Measurements from ENCODE around the gene ITGB3BP.
A peak's percentile ranks its signal among the peaks of the same experiment; 100 is the strongest.

ITGB3BP gene

DNA sequence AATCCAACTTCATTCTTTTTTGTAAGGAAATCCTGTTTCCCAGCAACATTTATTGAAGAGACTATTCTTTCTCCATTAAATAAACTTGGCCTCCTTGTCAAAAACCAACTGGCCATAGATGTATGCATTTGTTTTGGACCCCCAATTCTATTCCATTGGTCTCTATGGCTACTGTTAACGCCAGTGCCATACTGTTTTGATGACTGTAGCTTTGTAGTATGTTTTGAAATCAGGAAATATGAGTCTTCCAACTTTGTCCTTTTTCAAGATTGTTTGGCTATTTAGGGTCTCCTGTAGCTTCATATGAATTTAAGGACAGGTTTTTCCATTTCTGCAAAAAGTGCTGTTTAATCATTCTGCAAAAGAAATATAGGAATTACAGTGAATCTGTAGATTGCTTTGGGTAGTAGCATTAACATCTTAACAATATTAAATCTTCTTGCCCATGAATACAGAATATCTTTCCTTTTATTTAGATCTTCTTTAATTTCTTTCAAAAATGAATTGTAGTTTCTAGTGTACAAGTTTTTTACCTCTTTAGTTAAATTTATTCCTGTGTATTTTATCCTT, 61.3 kb downstream of the ITGB3BP start:
- Histone ChIP-seq H3K4me3 (ENCODE audit: low read length, poor library complexity, severe bottlenecking) (no peak overlapping the region), H2AFZ (ENCODE audit: low read length) (no peak overlapping the region), H3K79me2 (ENCODE audit: insufficient read depth, low read length) (no peaks in the 10 kb centered on the region), H3K4me2 (ENCODE audit: low read depth, low read length, poor library complexity, severe bottlenecking) (no peak overlapping the region), H3K9me2 (replicated peaks; ENCODE audit: low read depth, low read length) (no peaks in the 10 kb centered on the region), H3F3A (ENCODE audit: low read depth) (no peaks in the 10 kb centered on the region), H3K27me3 (ENCODE audit: insufficient read depth, low read length, poor library complexity, severe bottlenecking) (no peaks in the 10 kb centered on the region), H3K4me1 (ENCODE audit: insufficient read depth, low read length, poor library complexity, severe bottlenecking) (no peaks in the 10 kb centered on the region), H4K20me1 (ENCODE audit: insufficient read depth, low read length, poor library complexity, severe bottlenecking) (no peaks in the 10 kb centered on the region), H3K9me3 (ENCODE audit: insufficient read depth, low read depth, low read length) (peaks cover 12% of the 10 kb centered on the region), H3K36me3 (ENCODE audit: insufficient read depth, low read length) (peaks cover 17% of the 10 kb centered on the region), H3K9ac (ENCODE audit: low read depth, low read length, poor library complexity, severe bottlenecking) (no peak overlapping the region)
- TF ChIP-seq EZH2phosphoT487 (IDR thresholded peaks at IDR 0.05; ENCODE audit: borderline replicate concordance): no peak
- TF ChIP-seq, protein P1, sequence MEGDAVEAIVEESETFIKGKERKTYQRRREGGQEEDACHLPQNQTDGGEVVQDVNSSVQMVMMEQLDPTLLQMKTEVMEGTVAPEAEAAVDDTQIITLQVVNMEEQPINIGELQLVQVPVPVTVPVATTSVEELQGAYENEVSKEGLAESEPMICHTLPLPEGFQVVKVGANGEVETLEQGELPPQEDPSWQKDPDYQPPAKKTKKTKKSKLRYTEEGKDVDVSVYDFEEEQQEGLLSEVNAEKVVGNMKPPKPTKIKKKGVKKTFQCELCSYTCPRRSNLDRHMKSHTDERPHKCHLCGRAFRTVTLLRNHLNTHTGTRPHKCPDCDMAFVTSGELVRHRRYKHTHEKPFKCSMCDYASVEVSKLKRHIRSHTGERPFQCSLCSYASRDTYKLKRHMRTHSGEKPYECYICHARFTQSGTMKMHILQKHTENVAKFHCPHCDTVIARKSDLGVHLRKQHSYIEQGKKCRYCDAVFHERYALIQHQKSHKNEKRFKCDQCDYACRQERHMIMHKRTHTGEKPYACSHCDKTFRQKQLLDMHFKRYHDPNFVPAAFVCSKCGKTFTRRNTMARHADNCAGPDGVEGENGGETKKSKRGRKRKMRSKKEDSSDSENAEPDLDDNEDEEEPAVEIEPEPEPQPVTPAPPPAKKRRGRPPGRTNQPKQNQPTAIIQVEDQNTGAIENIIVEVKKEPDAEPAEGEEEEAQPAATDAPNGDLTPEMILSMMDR (conservative IDR thresholded peaks at IDR 0.05; ENCODE audit: low read length): no peak

DNA sequence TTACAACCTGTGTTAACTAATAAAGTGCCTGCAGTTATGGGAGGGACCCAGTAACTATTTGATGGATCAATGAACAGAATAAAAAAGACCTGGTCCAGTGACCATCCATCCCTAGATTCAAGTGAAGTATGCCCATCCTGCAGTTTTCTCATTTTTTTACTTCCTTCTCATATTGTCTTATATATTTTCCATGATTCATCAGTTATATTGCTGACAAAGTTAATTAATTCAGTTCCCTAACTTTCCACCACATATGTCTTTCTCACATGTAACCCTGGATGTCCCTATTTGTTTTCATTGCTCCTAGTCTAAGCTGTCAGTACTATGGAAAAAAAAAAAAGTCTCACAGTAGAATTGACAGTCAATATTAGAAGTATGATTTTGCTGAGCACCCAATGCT, 64.3 kb downstream of the ITGB3BP start:
- no peak overlapping the region for H3K9ac ChIP-seq (ENCODE audit: low read depth, low read length, poor library complexity, severe bottlenecking)
- H3K4me1 ChIP-seq (ENCODE audit: insufficient read depth, low read length, poor library complexity, severe bottlenecking): no peaks in the 10 kb centered on the region
- H3K27me3 ChIP-seq (ENCODE audit: insufficient read depth, low read length, poor library complexity, severe bottlenecking): no peaks in the 10 kb centered on the region
- no peaks in the 10 kb centered on the region for H3K9me2 ChIP-seq (replicated peaks; ENCODE audit: low read depth, low read length)
- no peaks in the 10 kb centered on the region for H4K20me1 ChIP-seq (ENCODE audit: insufficient read depth, low read length, poor library complexity, severe bottlenecking)
- H3K79me2 ChIP-seq (ENCODE audit: insufficient read depth, low read length): no peaks in the 10 kb centered on the region
- TF ChIP-seq EZH2phosphoT487 (IDR thresholded peaks at IDR 0.05; ENCODE audit: borderline replicate concordance): no peak
- TF ChIP-seq, protein P1 (conservative IDR thresholded peaks at IDR 0.05; ENCODE audit: low read length): no peak
- H3K9me3 ChIP-seq (ENCODE audit: insufficient read depth, low read depth, low read length): peaks cover 12% of the 10 kb centered on the region
- no peak overlapping the region for H2AFZ ChIP-seq (ENCODE audit: low read length)
- H3K4me2 ChIP-seq (ENCODE audit: low read depth, low read length, poor library complexity, severe bottlenecking): no peak overlapping the region
- peaks cover 21% of the 10 kb centered on the region for H3K36me3 ChIP-seq (ENCODE audit: insufficient read depth, low read length)
- H3K4me3 ChIP-seq (ENCODE audit: low read length, poor library complexity, severe bottlenecking): no peak overlapping the region
- H3F3A ChIP-seq (ENCODE audit: low read depth): no peaks in the 10 kb centered on the region

DNA sequence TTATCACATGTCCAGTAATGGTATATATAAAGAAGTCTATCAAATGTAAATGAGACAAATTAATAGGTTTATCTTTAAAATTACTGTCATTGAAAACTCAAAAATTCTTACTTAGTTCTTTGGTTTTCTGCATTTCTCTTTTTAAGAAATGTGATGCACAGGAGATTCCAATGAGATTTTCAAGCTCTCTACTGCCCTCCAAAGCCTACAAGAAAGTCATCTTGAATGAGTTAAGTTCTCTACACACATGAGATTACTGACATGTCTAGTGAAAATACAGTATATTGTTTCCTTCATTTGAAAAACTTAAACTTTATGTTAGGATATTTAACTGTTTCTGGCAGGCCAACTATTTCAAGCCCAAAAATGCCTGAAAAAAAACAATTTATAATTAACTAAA, 68.8 kb downstream of the ITGB3BP start:
- Histone ChIP-seq H3K4me2 (ENCODE audit: low read depth, low read length, poor library complexity, severe bottlenecking) (no peak overlapping the region), H3K36me3 (ENCODE audit: insufficient read depth, low read length) (peaks cover 9% of the 10 kb centered on the region; the same call in 1 of the 2 replicates), H2AFZ (ENCODE audit: low read length) (no peak overlapping the region), H3K9me3 (ENCODE audit: insufficient read depth, low read depth, low read length) (no peaks in the 10 kb centered on the region), H3K9ac (ENCODE audit: low read depth, low read length, poor library complexity, severe bottlenecking) (no peak overlapping the region), H3K9me2 (replicated peaks; ENCODE audit: low read depth, low read length) (no peaks in the 10 kb centered on the region), H3F3A (ENCODE audit: low read depth) (no peaks in the 10 kb centered on the region), H3K4me3 (ENCODE audit: low read length, poor library complexity, severe bottlenecking) (no peak overlapping the region), H3K4me1 (ENCODE audit: insufficient read depth, low read length, poor library complexity, severe bottlenecking) (no peaks in the 10 kb centered on the region), H3K27me3 (ENCODE audit: insufficient read depth, low read length, poor library complexity, severe bottlenecking) (no peaks in the 10 kb centered on the region), H4K20me1 (ENCODE audit: insufficient read depth, low read length, poor library complexity, severe bottlenecking) (no peaks in the 10 kb centered on the region), H3K79me2 (ENCODE audit: insufficient read depth, low read length) (no peaks in the 10 kb centered on the region)
- TF ChIP-seq, protein P1 (conservative IDR thresholded peaks at IDR 0.05; ENCODE audit: low read length): peak; percentile 53
- no peak for TF ChIP-seq EZH2phosphoT487 (IDR thresholded peaks at IDR 0.05; ENCODE audit: borderline replicate concordance)
